RCC 7860 (cell line): ENCODE data around the gene TH.

Source experiments
- DNase-seq: peaks from one replicate; pipeline ENCODE4 v3.0.0-alpha.2; 2015; ENCODE audit warnings: low spot score
- FAIRE-seq: peaks from 2 replicates; lab custom pipeline; 2012; peaks lifted over from hg19 to GRCh38; lab: Jason Lieb, UNC

The TH gene

DNA sequence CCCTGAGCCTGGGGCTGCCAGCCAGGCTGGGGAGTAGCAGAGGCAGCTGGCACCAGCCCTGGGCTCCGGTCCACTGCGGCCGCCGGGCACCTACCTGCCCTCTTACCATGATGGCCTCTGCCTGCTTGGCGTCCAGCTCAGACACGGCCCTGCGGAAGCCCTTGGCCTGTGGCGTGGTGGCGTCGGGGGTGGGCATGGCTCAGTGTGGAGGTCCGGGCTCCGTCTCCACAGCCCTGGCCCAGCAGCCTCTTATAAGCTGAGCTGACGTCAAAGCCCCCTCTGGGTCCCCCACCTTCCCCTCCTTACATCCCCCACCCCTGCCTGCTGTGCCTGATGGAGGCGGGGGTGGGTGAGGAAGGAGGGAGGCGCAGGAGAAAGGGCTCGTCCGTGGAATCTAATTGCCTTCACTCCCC lies at the start of gene TH:
Gene TH (minus strand): TSS at position 225 of the 413 bp plus-strand sequence. CDS start 29 bp downstream, at position 196.
- DNase-seq (no peak), FAIRE-seq (no peak)

DNA sequence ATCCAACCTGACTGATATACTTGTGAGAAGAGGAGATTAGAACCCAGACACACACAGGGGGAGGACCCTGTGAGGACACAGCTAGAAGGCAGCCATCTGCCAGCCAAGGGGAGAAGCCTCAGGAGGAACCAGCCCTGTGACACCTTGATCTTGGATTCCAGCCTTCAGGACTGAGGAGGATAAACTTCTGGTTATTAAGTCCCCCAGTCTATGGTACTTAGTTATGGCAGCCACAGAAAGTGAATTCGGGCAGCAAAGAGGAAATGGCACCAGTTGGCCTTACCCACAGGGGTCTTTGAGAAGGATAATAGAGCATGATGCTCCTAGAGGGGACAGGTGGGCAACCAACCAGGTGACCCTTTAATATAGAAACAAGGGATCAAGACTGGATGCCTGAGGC lies 49.4 kb upstream of the TH start:
- FAIRE-seq (no peak), DNase-seq (no peak)

DNA sequence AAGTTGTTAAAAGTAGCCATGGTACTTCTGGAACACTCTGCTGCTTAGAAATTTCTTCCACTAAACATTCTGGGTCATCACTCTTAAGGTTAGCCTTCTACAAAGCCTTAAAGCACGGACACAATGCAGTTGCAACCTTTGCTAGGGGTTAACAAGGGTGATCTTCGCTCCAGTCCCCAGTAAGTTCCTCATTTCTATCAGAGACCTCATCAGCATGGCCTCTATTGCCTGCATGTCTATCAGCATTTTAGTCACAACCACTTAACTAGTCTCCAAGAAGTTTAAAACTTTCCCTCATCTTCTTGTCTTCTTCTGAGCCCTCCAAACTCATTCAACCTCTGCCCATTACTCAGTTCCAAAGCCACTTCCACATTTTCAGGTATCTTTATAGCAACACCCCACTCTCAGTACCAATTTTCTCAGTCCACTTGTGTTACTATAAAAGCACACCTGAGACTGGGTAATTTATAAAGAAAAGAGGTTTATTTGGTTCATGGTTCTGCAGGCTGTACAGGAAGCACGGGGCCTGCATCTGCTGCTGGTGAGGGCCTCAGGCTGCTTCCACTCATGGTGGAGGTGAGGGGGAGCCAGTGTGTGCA lies 48.7 kb upstream of the TH start:
- no peak for DNase-seq
- no peak for FAIRE-seq

DNA sequence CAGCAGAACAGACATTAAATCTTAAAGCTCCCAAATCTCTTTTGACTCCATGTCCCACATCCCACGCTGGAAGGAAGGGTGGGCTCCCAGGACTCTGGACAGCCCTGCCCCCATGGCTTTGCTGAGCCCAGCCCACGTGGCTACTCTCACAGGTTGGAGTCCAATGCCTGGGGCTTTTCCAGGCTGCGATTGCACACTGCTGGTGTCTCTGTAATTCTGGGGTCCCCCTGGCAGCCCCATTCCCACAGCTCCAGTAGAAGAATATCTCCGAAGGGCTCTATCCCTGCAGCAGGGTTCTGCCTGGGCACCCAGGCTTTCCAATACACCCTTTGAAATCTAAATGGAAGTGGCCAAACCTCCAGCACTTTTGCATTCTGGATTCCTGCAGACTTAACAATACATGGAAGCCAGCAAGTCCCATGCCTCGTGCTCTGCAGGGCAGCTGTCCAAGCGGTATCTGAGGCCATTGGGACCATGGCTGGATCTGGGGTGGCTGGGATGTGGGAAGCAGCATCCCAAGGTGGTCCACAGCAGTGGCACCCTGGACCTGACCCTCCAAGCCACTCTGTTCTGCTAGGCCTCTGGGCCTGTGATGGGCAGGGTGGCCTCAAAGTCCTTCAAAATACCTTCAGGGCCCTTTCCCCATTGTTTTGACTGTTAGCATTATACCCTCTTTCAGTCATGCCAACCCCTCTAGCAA lies 47.9 kb upstream of the TH start:
- FAIRE-seq (no peak), DNase-seq (no peak)

DNA sequence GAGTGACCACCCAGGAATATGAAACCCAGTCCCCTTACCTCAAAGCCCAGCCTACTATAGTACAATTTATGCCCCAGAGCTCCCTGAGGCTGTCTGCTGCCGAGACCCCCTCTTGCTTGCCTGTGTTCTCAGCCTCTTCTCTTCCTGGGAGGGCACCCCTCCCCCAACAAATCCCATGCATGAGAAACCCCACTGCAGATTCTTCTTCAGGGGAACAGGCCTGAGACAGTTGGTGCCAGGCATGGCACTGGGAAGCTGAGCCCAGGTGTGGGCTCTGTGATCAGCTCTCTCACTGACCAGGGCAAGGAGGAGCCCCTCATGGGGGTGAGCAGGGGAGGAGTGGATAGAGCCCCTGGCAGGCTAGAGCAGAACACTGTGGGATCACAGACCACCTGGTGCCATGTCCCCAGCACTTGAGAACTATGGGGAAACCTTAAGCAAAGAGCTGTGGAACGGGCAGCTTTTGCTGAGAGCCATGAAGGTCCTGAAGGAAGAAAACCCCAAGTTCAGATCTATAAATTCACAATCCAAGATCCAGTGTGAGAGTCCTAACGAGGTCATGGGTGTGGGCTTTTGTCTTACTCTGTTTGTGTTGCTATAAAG lies 46.5 kb upstream of the TH start:
- DNase-seq (no peak), FAIRE-seq (no peak)

DNA sequence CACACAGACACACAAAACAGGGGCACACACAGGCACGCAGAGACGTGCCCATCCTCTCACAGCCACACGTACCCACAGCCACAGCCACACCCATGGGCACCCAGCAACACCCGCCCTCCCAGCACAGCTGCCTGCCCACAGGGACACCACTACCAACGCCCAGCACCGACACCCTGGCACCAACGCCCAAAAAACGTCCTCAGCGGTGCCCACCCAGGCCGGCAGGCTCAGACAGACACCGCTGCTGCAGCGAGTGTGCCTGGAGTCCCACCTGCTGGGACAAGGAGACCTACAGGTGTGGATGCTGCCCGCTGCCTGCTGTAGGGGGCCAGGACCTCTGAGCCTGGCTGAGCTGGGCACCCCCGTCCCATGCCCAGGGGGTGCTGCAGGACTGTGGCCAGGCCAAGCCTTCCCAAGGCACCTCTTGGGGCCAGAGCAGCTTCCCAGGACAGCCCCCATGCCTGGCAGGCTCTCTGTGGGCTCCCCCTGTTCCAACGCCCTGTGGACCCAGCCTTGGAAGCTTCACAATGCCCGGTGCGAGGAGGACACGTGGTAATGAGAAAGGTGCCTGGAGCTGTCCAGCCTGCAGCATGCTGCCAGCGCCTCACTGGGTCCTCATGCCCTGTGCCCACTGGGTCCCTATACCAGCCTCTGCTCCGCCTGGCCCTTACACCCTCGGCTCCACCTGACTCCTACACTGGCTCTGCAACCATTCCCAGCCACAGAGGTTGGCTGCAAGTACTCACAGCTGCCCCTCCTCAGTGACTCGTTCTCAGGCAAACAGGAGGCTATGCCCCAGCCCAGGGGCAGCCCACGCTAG lies 45.8 kb upstream of the TH start:
- no peak for FAIRE-seq
- no peak for DNase-seq

DNA sequence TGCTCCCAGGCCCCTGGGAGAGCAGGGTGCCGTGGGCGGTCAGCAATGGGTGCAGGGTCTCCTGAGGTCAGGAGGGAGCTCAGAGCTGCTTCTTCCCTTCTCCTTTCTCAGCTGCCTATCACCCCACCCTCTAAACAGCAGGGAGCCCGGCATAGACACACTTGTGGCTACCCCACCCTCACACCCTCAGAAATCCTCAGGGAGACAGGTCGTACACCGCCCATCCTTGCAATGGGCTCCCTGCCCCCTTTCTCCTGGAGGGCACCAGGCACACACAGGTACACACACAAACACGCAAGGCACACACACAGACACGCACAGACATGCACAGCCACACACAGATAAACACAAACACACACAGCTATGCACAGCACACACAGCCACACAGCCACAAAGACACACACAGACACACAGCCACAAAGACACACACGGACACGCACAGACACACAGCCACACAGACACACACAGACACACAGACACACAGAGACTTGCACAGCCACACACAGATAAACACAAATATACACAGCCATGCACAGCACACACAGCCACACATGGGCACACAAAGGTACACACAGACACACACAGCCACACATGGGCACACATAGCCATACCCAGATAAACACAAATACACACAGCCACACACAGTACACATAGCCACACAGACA lies 44.9 kb upstream of the TH start:
- FAIRE-seq (no peak), DNase-seq (no peak)

DNA sequence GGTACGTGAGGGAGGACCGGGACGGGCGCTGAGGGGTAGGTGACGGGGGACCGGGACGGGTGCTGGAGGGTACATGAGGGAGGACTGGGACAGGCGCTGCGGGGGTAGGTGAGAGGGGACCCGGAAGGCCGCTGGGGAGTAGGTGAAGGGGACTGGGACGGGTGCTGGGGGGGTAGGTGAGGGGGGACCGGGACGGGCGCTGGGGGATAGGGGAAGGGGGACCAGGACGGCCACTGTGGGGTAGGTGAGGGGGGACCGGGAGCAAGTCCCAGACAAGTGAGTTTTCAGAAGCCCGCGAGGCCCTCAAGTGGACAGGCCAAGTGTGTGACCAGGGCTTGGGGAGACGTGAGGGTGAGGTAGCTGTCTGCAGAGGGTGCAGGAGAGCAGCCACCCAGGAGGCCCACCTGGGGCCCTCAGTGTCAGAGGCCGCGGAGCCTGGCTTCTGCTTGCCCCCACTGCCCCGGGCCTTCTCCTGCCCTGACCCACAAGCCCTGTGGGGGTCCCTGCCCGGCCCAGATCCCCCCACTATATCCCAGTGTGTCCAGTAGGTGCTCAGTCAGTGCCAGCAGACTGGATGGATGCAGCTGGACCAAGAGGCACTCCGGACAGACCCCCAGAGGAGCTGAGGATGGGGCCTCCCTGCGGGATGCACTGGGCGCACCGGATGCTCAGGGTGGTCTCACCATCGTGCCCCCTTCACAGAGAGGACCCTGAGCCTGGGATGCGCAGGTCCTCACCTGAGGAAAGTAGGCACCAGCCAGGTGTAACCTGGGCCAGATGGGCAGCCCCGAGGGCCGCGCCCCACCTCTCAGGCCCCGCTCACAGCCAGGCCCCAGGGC lies 44.2 kb upstream of the TH start:
- FAIRE-seq (no peak), DNase-seq (no peak)

DNA sequence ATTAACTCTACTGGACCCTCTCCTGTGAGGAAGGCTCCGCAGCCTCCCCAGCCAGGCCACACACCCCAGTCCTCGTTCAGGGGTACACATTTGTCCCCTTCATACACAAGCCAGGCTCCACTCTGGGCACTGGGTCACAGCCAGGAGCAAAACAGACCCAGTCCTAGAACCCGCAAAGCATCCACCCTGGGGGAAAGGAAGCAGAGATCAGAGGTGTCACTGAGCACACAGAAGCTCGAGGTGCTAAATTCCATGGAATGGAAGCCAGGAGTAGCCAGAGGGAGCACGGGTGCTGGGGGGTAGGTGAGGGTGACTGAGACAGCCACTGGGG lies 43.6 kb upstream of the TH start:
- DNase-seq (no peak), FAIRE-seq (no peak)

DNA sequence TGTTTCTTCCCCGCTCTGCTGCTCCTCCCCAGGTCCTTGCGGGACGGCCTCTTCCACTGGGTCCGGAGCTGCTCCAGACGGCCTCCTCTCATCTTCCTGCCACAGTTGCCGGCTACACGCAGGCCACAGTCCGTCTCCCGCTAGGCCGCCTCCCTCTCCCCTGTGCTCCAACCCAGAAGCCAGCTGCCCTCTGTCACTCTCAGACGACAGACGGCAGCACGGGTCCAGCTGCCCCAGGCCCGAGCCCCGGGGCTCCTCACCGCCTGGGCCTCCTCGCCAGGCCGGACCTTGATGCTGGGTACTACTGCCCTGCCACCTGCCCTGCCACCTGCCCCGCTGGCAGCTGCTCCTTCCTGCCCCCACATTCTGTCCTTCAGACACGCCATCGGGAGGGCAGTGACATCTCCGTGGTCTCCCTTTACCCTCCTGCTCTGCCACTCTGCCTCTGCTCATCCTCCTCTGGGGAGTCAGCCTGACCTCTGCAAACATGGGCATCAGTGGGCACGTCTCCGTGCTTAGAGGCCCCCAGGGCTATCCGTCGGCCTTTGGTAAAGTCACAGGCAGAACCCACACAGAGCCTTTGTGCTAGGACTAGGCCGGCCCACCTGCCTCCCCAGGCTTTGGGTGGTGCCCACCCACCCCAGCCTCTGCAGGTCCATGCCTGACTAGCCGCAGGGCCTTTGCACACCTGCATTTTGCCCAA lies 43.1 kb upstream of the TH start:
- FAIRE-seq (no peak), DNase-seq (no peak)

DNA sequence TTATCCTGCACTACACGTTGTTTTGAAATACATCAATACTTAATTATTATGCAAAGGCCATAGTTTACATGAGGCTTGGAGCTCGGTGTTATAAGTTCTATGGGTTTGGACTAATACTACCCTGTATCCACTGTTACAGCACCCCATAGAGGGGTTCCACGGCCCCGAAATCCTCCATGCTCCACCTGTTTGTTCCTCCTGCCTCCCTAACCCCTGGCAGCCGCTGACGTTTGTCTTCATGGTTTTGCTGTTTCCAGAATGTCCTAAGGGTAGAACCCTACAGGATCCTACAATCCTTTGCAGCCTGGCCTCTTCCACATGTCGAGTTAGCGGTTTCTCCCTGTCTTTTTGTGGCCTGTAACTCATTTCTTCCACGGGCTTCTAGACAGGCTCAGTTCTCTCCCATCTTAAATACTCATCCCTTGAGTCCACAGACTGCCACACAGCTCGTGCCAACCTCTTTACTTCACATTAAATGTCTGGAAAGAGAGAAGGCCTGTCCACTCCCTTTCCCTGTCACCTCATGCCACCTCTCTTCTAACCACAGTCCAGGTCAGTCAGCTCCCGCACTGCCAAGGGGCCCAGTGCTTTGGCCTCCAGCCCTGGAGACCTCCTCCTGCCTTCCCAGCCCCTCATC lies 42.4 kb upstream of the TH start:
- FAIRE-seq (no peak), DNase-seq (no peak)

DNA sequence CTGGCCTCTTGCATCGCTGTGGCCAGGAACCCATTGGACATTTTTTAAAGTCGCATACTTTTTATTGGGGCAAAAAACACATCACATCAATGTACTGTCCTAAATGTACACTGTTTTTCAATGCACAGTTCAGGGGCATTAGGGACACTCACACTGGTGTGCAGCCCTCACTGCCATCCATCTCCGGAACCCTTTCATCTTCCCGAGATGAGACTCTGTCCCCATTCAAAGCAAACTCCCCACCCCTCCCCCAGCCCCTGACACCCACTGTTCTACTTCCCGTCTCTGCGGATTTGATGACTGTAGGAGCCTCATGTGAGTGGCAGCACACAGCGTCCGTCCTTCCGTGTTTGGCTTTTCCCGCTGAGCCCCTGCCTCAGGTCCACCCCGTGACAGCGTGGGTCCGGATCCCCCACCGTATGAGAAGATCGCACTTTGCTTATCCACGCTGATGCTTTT lies 41.8 kb upstream of the TH start:
- no peak for DNase-seq
- FAIRE-seq, result no peak

DNA sequence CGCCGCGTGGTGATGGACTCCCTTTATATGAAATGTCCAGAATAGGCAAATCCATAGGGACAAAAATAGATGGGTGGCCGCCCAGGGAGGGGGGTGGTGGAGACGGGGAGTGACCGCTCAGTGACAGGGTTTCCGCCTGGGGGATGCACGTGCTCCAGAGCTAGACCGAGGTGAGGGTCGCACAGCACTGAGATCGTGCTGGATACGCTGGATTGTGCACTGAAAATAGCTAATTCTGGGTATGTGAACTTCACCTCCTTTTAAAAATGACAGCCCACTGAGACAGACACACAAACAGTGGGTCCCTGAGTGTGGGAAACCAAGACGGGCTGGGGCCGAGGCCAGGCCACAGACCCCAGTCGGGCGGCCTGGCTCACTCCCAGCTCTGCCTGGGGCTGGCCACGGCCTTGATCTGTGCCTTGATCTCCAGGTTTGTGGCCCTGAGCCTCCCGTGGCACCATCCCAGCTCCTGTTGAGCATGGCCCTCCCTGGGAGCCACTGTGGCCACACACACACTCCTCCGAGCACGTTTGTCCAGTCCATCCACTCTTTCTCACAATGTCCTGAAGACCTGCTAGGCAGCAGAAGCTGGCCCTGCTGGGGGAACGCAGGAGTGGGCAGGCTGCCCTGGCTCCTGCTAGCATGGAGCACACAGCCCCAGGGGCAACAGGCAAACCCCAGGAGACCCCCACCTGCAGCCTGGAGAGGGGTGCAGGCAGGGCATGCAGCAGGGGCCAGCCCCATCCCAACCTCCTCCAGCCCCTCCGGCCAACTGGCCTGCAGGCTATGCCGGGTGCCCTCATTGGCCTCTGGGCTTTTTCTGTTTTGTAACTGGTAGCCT lies 41.0 kb upstream of the TH start:
- FAIRE-seq (no peak), DNase-seq (no peak)

DNA sequence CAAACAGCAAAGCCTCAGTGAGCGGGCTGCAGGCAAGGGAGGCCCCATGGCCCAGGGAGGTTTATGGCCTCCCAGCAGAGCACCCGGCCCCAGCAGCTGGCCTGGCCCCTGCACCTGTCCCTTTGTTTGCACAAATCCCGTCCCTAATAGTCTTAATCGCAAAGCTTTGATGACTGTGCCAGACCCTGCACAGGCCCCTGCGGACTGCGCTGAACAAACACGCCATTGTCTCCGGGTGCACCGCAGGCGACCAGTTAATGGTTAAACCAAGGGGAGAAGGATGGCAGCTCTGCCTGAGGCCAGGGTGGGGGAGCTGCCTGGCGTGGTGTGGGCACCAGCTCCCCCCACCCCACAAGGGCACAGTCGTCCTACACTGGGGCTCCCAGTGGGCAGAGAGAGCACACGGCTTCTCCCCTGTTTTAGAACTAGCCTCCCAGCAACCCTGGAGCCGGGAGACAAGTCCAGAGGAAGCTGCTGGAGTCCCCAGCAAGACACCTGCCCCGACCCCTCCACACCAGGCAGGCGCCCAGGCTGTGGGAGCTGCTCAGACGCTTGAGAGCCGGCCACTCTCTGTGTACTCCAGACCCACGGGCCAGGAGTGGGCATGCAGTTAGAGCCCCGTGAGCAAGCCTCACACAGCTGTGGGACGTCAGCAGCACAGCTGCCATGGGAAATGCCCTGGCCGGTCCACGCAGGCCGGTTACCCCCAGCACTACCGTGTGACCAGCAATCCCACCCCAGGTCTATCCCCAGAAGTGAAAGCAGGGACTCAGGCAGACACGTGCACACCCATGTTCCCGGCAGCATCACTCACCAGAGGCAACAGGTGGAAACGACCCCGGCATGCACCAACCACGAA lies 39.7 kb upstream of the TH start:
- FAIRE-seq (no peak), DNase-seq (no peak)

DNA sequence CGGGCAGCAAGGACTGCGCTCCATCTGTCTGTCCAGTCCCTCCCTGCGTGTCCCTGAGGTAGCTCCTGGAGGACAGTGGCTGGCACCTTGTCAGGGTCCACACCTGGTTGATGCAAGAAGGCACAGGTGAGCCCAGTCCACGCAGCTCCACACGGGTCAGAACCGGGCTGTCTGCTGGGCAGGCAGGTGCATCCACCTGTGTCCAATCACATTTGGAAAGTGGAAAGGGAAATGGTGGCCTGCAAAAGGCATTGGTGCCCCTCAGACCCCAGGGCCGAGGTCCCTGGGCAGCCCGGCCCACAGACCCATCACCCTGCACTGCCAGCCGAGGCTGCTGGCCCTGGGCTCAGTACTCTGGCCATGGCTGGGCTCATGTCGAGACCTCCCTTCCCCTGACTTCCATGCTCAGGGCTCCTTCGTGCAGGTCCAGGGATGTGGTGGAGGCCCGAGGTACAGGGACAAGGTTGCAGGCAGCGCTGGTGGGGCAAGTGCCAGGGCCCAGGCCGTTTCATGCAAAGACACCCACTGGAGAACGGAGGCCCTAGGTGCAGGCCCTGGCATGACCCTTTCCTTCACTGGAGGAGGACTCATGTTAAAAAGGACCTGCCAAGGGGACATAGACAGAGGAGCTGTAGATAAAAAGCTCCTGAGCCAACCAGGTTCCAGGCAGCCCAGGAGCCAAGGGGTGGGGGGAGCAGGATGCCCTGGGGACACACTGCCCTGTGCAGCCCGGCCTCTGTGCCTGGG lies 38.9 kb upstream of the TH start:
- FAIRE-seq, result no peak
- no peak for DNase-seq

DNA sequence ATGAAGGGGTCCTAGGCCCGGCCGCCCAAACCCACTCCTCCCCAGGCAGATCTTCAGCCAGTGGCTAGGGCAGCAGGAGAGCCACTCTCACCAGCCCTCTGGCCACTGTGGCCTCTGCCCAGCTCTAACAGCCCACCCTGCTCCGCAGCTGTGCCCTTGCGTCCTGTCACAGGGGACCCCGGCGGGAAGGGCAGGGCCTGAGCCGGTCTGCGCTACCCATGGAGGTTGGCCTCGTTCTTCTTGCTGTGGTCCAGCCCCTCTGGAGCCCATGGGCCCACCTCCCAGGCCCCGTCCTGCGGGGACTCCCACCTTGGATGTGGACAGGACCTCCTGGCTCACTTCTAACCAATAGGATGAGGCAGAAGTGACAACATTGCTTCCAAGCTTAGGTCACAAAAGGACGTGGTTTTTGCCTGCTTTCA lies 38.3 kb upstream of the TH start:
- FAIRE-seq, result no peak
- no peak for DNase-seq

DNA sequence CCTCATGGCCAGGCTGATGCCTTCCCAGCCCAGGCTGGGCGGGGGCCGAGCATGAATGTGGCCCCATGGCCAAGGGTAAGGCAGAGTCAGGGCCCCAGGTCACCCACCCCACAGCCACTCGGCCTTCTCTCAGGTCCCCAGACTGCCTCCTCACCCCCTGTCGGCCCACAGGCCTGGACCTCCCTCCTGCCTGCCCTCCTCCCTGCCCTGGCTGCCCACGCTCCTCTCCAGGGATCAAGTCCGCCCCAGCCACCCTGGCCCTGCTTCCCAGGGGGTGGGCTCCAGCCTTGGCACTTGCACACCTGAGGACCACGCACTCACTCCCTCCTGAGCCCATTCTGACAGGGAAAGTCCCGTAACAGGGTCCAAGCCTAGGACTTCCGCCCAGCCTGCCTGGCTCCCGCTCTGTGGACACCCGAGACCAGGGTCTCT lies 37.8 kb upstream of the TH start:
- no peak for FAIRE-seq
- no peak for DNase-seq
